Panc1 (cell line): ENCODE measurements around the gene ALPK1. TPM values are rescaled to one million over a fixed set of nuclear protein-coding genes. Genes with fewer than 3 reads are reported as not detected.

Experiments
- ATAC-seq: fragments of 200-7000 bp; cut with Tn5 transposase; 2 replicates; pipeline ENCODE4 v1.9.1; 2020; ENCODE audit warnings: mild to moderate bottlenecking, moderate library complexity
- BruUV-seq: library from RNA; stranded (reverse); fragments of 400-500 nt; replicated peaks from 2 replicates; lab custom pipeline; 2021; lab: Mats Ljungman, UMichigan
- CTCF ChIA-PET: fragments of 300-600 bp; sonication (Branson Sonifier 250); formaldehyde crosslinking; loops from one replicate; lab custom pipeline; 2022; ENCODE audit warnings: antibody characterized with exemption; lab: Charles Lee
- POLR2A ChIA-PET: fragments of 300-600 bp; sonication (Branson Sonifier 250); formaldehyde crosslinking; loops from one replicate; lab custom pipeline; 2022; ENCODE audit warnings: antibody characterized with exemption; lab: Charles Lee
- DNase-seq: peaks from one replicate; pipeline ENCODE4 v3.0.0-alpha.2; 2010; ENCODE audit warnings: low read depth, low spot score
- H3K27ac ChIP-seq: 2 replicates; pipeline ENCODE4 v1.5.1; 2011; ENCODE audit warnings: mild to moderate bottlenecking, low read length, inconsistent platforms
- H3K27me3 ChIP-seq: fragments of 200-500 bp; sonication (Bioruptor generic); 2 replicates; pipeline ENCODE4 v1.6.0; 2014; ENCODE audit warnings: low read length, inconsistent platforms; ENCODE audit not compliant: control insufficient read depth, insufficient read depth
- H3K36me3 ChIP-seq: fragments of 200-500 bp; sonication (Bioruptor generic); 2 replicates; pipeline ENCODE4 v1.5.1; 2014; ENCODE audit warnings: inconsistent platforms, mild to moderate bottlenecking, low read length, moderate library complexity; ENCODE audit not compliant: control insufficient read depth, insufficient read depth
- H3K4me1 ChIP-seq: 2 replicates; pipeline ENCODE4 v1.5.1; 2011; ENCODE audit warnings: inconsistent platforms, mild to moderate bottlenecking, low read length, moderate library complexity; ENCODE audit not compliant: control insufficient read depth, insufficient read depth
- H3K4me3 ChIP-seq, 2 experiments: 2 replicates each; pipeline ENCODE4 v1.5.1; 2011 to 2012; ENCODE audit warnings: low read depth in 2 of 2, low read length in 2 of 2, mild to moderate bottlenecking in 2 of 2, inconsistent platforms in 1 of 2, moderate library complexity in 1 of 2
- H3K9me3 ChIP-seq: fragments of 200-500 bp; sonication (Bioruptor generic); 2 replicates; pipeline ENCODE4 v1.5.1; 2014; ENCODE audit warnings: low read depth, mild to moderate bottlenecking, inconsistent platforms, low read length, moderate library complexity; ENCODE audit not compliant: control insufficient read depth, insufficient read depth
- CTCF ChIP-seq: fragments of 450-650 bp; IDR thresholded peaks from 2 replicates; pipeline ENCODE4 v1.5.1; 2017; ENCODE audit warnings: mild to moderate bottlenecking
- POLR2AphosphoS5 ChIP-seq: IDR thresholded peaks from 2 replicates; pipeline ENCODE4 v1.6.1; 2012; ENCODE audit warnings: mild to moderate bottlenecking, low read depth, low read length, moderate library complexity
- REST ChIP-seq, 2 experiments: IDR thresholded peaks; 2 replicates each; pipeline ENCODE4 v1.6.1; 2011 to 2012; ENCODE audit warnings: low read depth in 2 of 2, control low read depth in 1 of 2, low read length in 1 of 2, mild to moderate bottlenecking in 1 of 2, moderate library complexity in 1 of 2; ENCODE audit not compliant: insufficient read depth in 1 of 2
- SIN3A ChIP-seq: IDR thresholded peaks from 2 replicates; pipeline ENCODE4 v1.6.1; 2012; ENCODE audit warnings: low read depth, mild to moderate bottlenecking, low read length, moderate library complexity, borderline replicate concordance; ENCODE audit not compliant: insufficient read depth
- TCF7L2 ChIP-seq: IDR thresholded peaks from 2 replicates; pipeline ENCODE4 v1.6.1; 2011; ENCODE audit warnings: mild to moderate bottlenecking, low read depth, low read length, inconsistent platforms
- in situ Hi-C: cut with HindIII; loops from 2 replicates; pipeline ENCODE4 v1.10.0; 2016; ENCODE audit warnings: low sequenced_read_pairs, low pct_unique_long_range_greater_than_20kb
- intact Hi-C: fragments of 100-400 bp; cut with micrococcal nuclease; formaldehyde crosslinking; loops from one replicate; pipeline ENCODE4 v1.10.0; 2022; ENCODE audit not compliant: unreplicated experiment
- total RNA-seq: library from RNA; stranded (reverse); gene quantifications from one replicate; pipeline ENCODE4 v1.2.1, GENCODE V29; 2021; ENCODE audit not compliant: unreplicated experiment

ALPK1 gene
- total RNA-seq, 1 experiment from 2014 or later, result 1.4 TPM

- Histone ChIP-seq H3K36me3 (peaks cover 4% of the 10 kb centered on the region), H3K27me3 (no peaks in the 10 kb centered on the region), H3K9me3 (no peaks in the 10 kb centered on the region), H3K4me3 (no peak overlapping the region), H3K4me1 (no peaks in the 10 kb centered on the region), H3K27ac (no peak overlapping the region)
- no TSS peak for BruUV-seq
- in situ Hi-C loops (no loop called here), intact Hi-C loops (no loop called here)
- ChIA-PET CTCF (no interaction called here), POLR2A (no interaction called here)
- no peak for ATAC-seq
- DNase-seq, result no peak
- TF ChIP-seq SIN3A, result no peak
- no peak for TF ChIP-seq CTCF
- no peak for TF ChIP-seq REST (IDR thresholded peaks at IDR 0.05; ENCODE audit: insufficient read depth in 1 of 2, low read depth in 2 of 2, low read length in 1 of 2)
- TF ChIP-seq TCF7L2, result no peak
- TF ChIP-seq POLR2AphosphoS5, result no peak
Measured at GRCh38 chr4:112272292-112272691, 24.9 kb upstream of the ALPK1 start.

GRCh38 chr4:112274959-112275358 lies 22.2 kb upstream of the ALPK1 start:
- ChIA-PET CTCF (no interaction called here), POLR2A (interaction anchor here (0.5 kb wide), 1 partner anchor 51 kb away, joined by 3 read pairs; no protein-coding TSS in a partner anchor)
- TF ChIP-seq SIN3A (no peak), TCF7L2 (no peak), POLR2AphosphoS5 (no peak), CTCF (no peak), REST (IDR thresholded peaks at IDR 0.05; ENCODE audit: insufficient read depth in 1 of 2, low read depth in 2 of 2, low read length in 1 of 2) (no peak)
- no TSS peak for BruUV-seq
- intact Hi-C loops, result no loop called here
- no peak overlapping the region for H3K27ac ChIP-seq
- H3K4me1 ChIP-seq, result no peaks in the 10 kb centered on the region
- ATAC-seq (no peak), DNase-seq (no peak)
- in situ Hi-C loops, result no loop called here
- no peak overlapping the region for H3K4me3 ChIP-seq
- no peaks in the 10 kb centered on the region; the same call in 1 of the 2 replicates for H3K36me3 ChIP-seq
- no peaks in the 10 kb centered on the region for H3K27me3 ChIP-seq
- H3K9me3 ChIP-seq, result no peaks in the 10 kb centered on the region
